Mucosa of descending colon (tissue), 3 donors: Measurements from ENCODE around the gene SLC25A19. TPM values are rescaled to one million over a fixed set of nuclear protein-coding genes. Genes with fewer than 3 reads are reported as not detected.
"Not testable (repeated sequence)": the region's sequence is repeated elsewhere in the genome, so short reads cannot be mapped to it uniquely, and the experiment has no call there.

ENCODE experiments used
- ATAC-seq: fragments of 200-7000 bp; cut with Tn5 transposase; one replicate; pipeline ENCODE4 v1.9.1; 2020; ENCODE audit warnings: mild to moderate bottlenecking, moderate library complexity
- DNase-seq, 3 donors: peaks; one replicate each; pipeline ENCODE4 v3.0.0-alpha.2; 2020
- H3K36me3 ChIP-seq: fragments of 200-600 bp; one replicate; pipeline ENCODE4 v1.8.0; 2021; ENCODE audit warnings: low read depth, mild to moderate bottlenecking
- H3K4me1 ChIP-seq: fragments of 200-600 bp; one replicate; pipeline ENCODE4 v1.8.0; 2021; ENCODE audit warnings: low read depth, mild to moderate bottlenecking
- H3K4me3 ChIP-seq: fragments of 200-600 bp; one replicate; pipeline ENCODE4 v1.8.0; 2021; ENCODE audit warnings: mild to moderate bottlenecking
- H3K9me3 ChIP-seq: fragments of 200-600 bp; one replicate; pipeline ENCODE4 v1.8.0; 2021; ENCODE audit warnings: mild to moderate bottlenecking
- intact Hi-C, 2 donors: fragments of 100-400 bp; cut with DNase I in 1 of 2; cut with micrococcal nuclease in 1 of 2; formaldehyde crosslinking; loops; one replicate each; pipeline versions ENCODE4 v1.11.0 to v1.11.1; 2022; cut with DNase I, micrococcal nuclease
- total RNA-seq, 3 donors: library from RNA; stranded (reverse); fragmentation: NEBNext Ultra II Directional in 2 of 3; extraction: Animal tissue kit (Norgen Biotek cat#: 25700) in 2 of 3; gene quantifications; one replicate each; pipeline versions ENCODE4 v1.2.1 to v1.2.4, GENCODE V29; 2021 to 2023
- TF ChIP-seq, protein P1 (sequence below): fragments of 200-600 bp; IDR thresholded peaks from one replicate; pipeline ENCODE4 v1.8.0; 2022; ENCODE audit warnings: antibody characterized with exemption, mild to moderate bottlenecking
- donor health status: DM: no; HTN: no; CAD: no; lungs with moderate emphysema.
- donor health status: DM: no; HTN: no; CAD: no.
- donor health status: DM: no; HTN: yes; CAD: no.

SLC25A19 gene
- total RNA-seq, 3 donors from 2014 or later, result 15.5 to 20.0 (median 15.6) TPM

- ATAC-seq, result no peak
Measured at GRCh38 chr17:75301502-75302206, 12.4 kb upstream of the SLC25A19 start.

DNA sequence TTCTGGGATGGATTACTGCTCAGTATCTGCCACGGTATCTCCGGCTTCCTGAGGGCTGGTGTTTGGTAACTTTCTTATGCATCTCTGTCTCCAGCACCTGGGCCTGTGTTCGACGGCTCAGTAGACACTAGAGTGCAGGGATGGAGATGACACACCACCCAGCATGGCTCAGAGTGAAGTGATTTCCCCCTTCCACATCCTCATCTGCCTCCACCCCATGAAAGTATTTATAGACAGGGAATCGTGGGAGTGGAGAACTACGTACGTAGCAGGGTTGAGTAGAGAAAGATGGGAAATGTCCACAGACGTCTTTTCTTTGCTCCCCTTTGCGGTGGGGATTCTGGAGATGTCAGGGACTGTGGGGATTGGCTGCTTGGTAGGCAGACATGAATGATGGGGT, 11.8 kb upstream of the SLC25A19 start:
- TF ChIP-seq, protein P1, sequence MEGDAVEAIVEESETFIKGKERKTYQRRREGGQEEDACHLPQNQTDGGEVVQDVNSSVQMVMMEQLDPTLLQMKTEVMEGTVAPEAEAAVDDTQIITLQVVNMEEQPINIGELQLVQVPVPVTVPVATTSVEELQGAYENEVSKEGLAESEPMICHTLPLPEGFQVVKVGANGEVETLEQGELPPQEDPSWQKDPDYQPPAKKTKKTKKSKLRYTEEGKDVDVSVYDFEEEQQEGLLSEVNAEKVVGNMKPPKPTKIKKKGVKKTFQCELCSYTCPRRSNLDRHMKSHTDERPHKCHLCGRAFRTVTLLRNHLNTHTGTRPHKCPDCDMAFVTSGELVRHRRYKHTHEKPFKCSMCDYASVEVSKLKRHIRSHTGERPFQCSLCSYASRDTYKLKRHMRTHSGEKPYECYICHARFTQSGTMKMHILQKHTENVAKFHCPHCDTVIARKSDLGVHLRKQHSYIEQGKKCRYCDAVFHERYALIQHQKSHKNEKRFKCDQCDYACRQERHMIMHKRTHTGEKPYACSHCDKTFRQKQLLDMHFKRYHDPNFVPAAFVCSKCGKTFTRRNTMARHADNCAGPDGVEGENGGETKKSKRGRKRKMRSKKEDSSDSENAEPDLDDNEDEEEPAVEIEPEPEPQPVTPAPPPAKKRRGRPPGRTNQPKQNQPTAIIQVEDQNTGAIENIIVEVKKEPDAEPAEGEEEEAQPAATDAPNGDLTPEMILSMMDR, result no peak
- H3K4me1 ChIP-seq, result no peaks in the 10 kb centered on the region
- no peak for DNase-seq
- ATAC-seq, result peak; percentile 31
- intact Hi-C loops, result no loop called here
- H3K9me3 ChIP-seq, result no peaks in the 10 kb centered on the region
- no peak overlapping the region for H3K4me3 ChIP-seq
- H3K36me3 ChIP-seq, result no peaks in the 10 kb centered on the region

More at GRCh38 chr17:75301502-75302206, 12.4 kb upstream of the SLC25A19 start:
- intact Hi-C loops, result no loop called here
- TF ChIP-seq, protein P1, result no peak
- Histone ChIP-seq H3K4me3 (no peak overlapping the region), H3K4me1 (no peaks in the 10 kb centered on the region), H3K36me3 (no peaks in the 10 kb centered on the region), H3K9me3 (no peaks in the 10 kb centered on the region)
- DNase-seq, result no peak

GRCh38 chr17:75300280-75300679, 11.0 kb upstream of the SLC25A19 start:
- Histone ChIP-seq H3K4me3 (no peak overlapping the region), H3K36me3 (no peaks in the 10 kb centered on the region), H3K9me3 (no peaks in the 10 kb centered on the region), H3K4me1 (no peaks in the 10 kb centered on the region)
- DNase-seq (no peak), ATAC-seq (no peak)
- intact Hi-C loops, result no loop called here
- TF ChIP-seq, protein P1, result no peak

GRCh38 chr17:75295201-75296158, 6.2 kb upstream of the SLC25A19 start:
- intact Hi-C loops, result no loop called here
- ATAC-seq, result peak; percentile 73
- TF ChIP-seq, protein P1, result no peak
- Histone ChIP-seq H3K4me1 (no peaks in the 10 kb centered on the region), H3K9me3 (no peaks in the 10 kb centered on the region), H3K4me3 (no peak overlapping the region), H3K36me3 (no peaks in the 10 kb centered on the region)
- DNase-seq, result peak in 1 of 3 donors; percentile 48

DNA sequence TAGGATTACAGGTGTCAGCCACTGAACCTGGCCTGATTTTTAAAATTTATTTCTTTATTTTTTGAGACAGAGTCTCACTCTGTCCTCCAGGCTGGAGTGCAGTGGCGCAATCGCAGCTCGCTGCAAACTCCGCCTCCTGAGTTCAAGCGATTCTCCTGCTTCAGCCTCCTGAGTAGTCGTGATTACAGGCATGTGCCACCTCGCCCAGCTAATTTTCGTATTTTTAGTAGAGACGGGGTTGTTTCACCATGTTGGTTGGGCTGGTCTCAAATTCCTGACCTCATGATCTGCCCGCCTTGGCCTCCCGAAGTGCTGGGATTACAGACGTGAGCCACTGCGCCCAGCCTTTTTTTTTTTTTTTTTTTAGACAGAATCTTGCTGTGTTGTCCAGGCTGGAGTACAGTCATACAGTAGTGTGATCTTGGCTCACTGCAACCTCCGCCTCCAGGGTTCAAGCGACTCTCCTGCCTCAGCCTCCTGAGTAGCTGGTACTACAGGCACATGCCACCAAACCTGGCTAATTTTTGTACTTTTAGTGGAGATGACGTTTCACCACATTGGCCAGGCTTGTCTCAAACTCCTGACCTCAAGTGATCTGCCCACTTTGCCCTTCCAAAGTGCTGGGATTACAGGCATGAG, 3.7 kb upstream of the SLC25A19 start:
- ATAC-seq, H3K9me3 ChIP-seq, DNase-seq, H3K36me3 ChIP-seq, intact Hi-C loops, H3K4me1 ChIP-seq, H3K4me3 ChIP-seq: not testable (repeated sequence)
